HG02571 (cell line): ENCODE measurements around the gene ID1.
"Not testable (repeated sequence)": the region's sequence is repeated elsewhere in the genome, so short reads cannot be mapped to it uniquely, and the experiment has no call there.

Experiments
- ATAC-seq: cut with Tn5 transposase; IDR thresholded peaks from one replicate; pipeline ENCODE4 v1.9.1; 2021; ENCODE audit warnings: mild to moderate bottlenecking, moderate library complexity; ENCODE audit not compliant: unreplicated experiment

Gene ID1

DNA sequence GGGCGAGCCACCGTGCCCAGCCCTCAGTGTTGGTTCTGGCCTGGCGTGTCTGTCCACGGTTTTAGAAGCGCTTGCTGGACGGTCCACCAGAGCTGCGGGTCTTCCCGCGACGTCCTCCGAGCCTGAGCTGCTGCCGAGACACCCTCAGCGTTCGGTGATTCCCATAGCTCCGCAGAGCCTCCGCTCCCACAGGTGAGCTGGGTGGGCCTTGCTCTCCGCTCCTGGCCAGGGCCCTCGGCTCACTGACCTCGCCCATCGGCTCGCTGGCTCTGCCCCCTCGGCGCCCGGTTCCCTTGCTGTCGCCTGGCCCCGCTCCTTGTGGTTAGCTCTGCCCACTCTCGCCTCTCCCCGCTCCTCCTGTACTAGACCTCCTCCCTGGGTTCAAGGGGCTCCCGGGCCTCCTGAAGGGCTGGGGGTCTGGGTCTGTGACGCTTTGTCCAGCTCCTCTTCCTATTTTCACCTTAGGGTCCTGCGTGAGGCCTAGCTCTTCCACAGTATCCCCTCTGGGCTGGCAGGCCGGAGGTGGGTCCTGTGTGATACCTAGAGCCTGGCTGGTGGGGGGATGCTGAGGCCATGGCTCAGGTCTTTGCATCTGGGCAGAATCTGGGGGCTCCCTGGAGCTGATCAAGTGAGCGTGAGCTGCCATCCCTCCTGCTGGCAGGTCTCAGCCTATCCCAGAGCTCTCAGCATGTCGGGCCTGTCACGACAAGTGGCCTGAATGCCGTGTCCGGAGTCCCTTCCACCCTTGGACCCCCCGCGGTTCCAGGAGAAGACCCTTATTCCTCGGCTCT lies 27.7 kb downstream of the ID1 start:
- no peak for ATAC-seq

- no peak for ATAC-seq
Measured at GRCh38 chr20:31633339-31633914, 28.3 kb downstream of the ID1 start.

- no peak for ATAC-seq
Measured at GRCh38 chr20:31637660-31638059, 32.6 kb downstream of the ID1 start, which contains the start of gene COX4I2. TSS of gene COX4I2 (plus strand) at chr20:31637912. CDS start at chr20:31639018, 1,106 bp downstream.

DNA sequence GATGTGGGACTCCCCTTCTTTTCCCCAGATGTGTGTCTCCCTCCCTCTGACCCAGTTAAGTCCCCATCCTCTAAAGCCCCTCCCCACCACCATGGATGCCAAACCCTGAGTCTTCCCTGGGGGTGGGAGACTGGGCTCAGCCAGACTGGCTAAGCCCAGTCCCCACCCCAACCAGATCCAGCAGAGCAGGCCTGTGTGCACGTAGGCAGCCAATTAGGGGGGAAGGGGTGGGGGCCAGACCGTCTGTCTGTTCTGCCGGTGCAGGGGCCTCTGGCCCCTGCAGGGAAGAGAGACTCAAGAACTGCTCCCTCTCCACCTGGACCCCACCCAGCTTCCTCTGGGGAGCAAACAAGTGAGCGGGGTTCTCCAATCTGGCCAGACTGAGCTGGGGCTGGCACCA lies 33.2 kb downstream of the ID1 start:
- no peak for ATAC-seq

DNA sequence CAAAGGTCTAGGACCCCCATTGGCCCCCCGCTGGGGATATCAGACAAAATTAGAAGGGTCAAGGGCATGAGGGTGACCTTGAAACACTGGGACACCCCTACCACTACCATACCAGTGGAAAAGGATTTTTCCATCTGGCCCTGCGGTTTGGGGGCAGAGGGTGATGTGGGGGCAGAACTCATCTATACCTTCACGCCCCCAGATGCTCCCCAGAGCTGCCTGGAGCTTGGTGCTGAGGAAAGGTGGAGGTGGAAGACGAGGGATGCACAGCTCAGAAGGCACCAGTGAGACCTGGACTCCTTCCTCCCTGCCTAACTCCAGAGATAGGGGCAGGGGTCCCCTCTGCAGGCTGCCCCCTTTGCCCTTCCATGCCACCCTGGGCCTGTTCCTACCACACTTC lies 33.7 kb downstream of the ID1 start:
- no peak for ATAC-seq

DNA sequence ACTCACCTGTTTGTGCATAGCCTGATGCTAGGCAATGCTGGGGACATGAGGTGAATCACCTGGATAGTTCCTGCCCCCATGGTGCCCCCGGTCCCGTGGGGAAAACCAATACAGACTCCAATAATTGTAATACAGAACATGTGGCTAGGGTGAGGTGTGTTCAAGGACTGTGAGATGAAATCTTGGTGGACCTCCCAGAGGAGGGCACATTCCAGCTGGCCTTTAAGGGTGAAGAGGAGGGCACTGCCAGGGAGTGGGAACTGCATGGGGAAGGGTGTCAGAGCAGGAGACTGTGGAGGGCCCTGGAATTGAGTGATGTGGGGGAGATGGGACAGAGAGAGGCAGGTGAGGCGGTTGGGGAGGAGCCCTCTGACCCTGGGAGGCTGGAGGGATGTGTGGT lies 35.2 kb downstream of the ID1 start:
- no peak for ATAC-seq

- ATAC-seq = no peak
Measured at GRCh38 chr20:31641391-31641790, 36.3 kb downstream of the ID1 start.

- ATAC-seq = no peak
Measured at GRCh38 chr20:31642837-31643236, 37.7 kb downstream of the ID1 start.

DNA sequence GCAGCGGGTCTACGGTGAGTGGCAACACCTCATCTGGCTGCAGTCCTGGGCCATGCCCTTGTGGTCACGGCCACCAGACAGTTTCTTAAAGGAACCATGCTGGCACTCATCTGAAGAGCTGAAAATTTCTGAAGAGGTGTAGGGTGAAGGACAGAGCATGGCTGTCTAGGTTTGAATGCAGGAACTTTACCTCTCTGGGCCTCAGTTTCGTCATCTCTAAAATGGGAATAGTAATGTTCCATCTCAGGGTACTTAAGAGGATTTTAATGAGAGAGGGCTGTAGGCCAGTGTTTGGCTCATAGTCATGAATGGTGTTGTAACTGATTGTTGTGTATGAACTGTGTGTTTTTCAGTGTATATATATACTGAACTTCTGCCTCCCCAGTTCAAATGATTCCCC lies 38.4 kb downstream of the ID1 start:
- no peak for ATAC-seq

GRCh38 chr20:31644701-31645100 lies 39.6 kb downstream of the ID1 start:
- no peak for ATAC-seq

- ATAC-seq = not testable (repeated sequence)
Measured at GRCh38 chr20:31648104-31648503, 43.0 kb downstream of the ID1 start.

DNA sequence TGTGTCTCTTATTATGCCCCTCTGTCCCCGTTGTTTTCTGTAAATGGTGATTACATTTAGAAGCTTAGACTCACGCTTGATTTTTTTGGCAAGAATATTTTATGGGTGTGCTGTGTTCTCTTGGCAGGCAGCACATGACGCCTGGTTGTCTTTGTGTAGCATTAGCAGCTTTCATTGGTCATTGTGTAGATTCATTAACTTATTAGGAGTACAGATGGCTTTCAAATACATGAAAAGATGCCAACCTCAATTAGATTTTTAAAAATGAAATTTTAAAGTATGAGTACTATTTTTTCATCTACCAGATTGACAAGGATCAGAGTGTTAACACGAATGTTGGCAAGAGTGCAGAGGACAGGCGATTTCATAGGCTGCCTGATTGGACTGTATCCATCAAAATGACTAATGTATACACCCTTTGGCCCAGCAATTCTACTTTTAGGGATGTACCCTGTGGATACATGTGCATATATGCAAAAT lies 47.9 kb downstream of the ID1 start:
- ATAC-seq = no peak

DNA sequence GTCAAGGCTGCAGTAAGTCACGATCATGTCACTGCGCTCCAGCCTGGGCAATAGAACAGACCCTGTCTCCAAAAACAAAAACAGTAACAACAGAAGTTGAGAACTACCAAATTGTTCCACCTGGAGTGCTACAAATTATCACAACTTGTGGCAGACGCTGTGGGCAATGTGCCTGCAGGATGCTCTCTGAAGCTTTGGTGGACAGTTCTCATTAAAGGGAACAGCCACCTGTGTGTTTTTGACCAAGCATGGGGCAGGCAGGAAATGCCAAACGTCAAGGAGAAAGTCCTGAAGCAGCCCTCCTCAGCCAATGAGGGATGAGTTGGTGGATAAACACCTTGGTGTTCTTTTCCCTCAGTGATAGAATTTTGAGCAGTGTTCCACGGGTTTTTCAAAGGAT lies 48.5 kb downstream of the ID1 start:
- ATAC-seq = no peak

- ATAC-seq = no peak
Measured at GRCh38 chr20:31654534-31654933, 49.4 kb downstream of the ID1 start.
